Right lobe of liver (tissue), 6 donors: ENCODE data around the gene PLXND1. TPM values are rescaled to one million over a fixed set of nuclear protein-coding genes. Genes with fewer than 3 reads are reported as not detected.

ENCODE experiments used
- ATAC-seq, 4 donors: fragments of 200-7000 bp; cut with Tn5 transposase; one replicate each; pipeline ENCODE4 v1.9.1; 2020; ENCODE audit warnings: mild to moderate bottlenecking in 4 of 4, moderate library complexity in 4 of 4
- DNase-seq, 3 donors: peaks; one replicate each; pipeline ENCODE4 v3.0.0-alpha.2; 2020
- H3K27ac ChIP-seq, 3 donors: fragments of 200-600 bp; one replicate each; pipeline ENCODE4 v1.8.0; 2022
- H3K27me3 ChIP-seq, 2 donors: fragments of 200-600 bp; one replicate each; pipeline ENCODE4 v1.8.0; 2022
- H3K36me3 ChIP-seq, 4 donors: fragments of 200-600 bp; sonication (generic) in 1 of 4; one replicate each; pipeline versions ENCODE4 v1.5.1 to v1.8.0; 2017 to 2022; ENCODE audit warnings: control low read depth in 1 of 4
- H3K4me1 ChIP-seq, 4 donors: fragments of 200-600 bp; sonication (generic) in 1 of 4; one replicate each; pipeline versions ENCODE4 v1.5.1 to v1.8.0; 2017 to 2022; ENCODE audit warnings: control low read depth in 1 of 4
- H3K4me3 ChIP-seq, 3 donors: fragments of 200-600 bp; one replicate each; pipeline ENCODE4 v1.8.0; 2022
- H3K9me3 ChIP-seq, 4 donors: fragments of 200-600 bp; sonication (generic) in 1 of 4; one replicate each; pipeline versions ENCODE4 v1.5.1 to v1.8.0; 2017 to 2022; ENCODE audit warnings: control low read depth in 1 of 4
- CTCF ChIP-seq, 4 donors: fragments of 200-600 bp in 3 of 4; fragments of 450-650 bp in 1 of 4; IDR thresholded peaks; one replicate each; pipeline versions ENCODE4 v1.5.1 to v1.8.0; 2016 to 2022; ENCODE audit warnings: antibody characterized with exemption in 4 of 4, mild to moderate bottlenecking in 2 of 4
- POLR2A ChIP-seq: fragments of 450-650 bp; IDR thresholded peaks from one replicate; pipeline ENCODE4 v1.6.1; 2017; ENCODE audit warnings: antibody characterized with exemption, mild to moderate bottlenecking
- WGBS: methylation state at CpG from one replicate; pipeline ENCODE4 v1.1.6; 2018; ENCODE audit warnings: low coverage, low lambda C conversion rate; ENCODE audit not compliant: insufficient coverage; ENCODE audit errors: missing lambda C conversion rate; 5-methylcytosine and 5-hydroxymethylcytosine counted together
- intact Hi-C, 2 donors: fragments of 100-400 bp; cut with DNase I; formaldehyde crosslinking; loops; one replicate each; pipeline versions ENCODE4 v1.11.2 to v1.14.1; 2022
- total RNA-seq, 6 experiments: library from RNA; depleted of rRNA in 2 of 6; stranded (reverse); fragments of >200 nt in 2 of 6; fragmentation: NEBNext Ultra II Directional in 3 of 6; extraction: Animal tissue kit (Norgen Biotek cat#: 25700) in 3 of 6; gene quantifications; one replicate each; pipeline versions ENCODE4 v1.1.0 to v1.2.4, GENCODE V29; 2016 to 2023
- donor health status: DM: no; HTN: yes; CAD: no.
- donor health status: DM: no; HTN: no; CAD: no.
- donor health status: DM: no; HTN: no; CAD: no.
- donor health status: DM: no; HTN: yes; CAD: no.
- donor health status: DM: no; HTN: yes; CAD: no.

The PLXND1 gene
- total RNA-seq, 6 experiments from 2014 or later: 27.0 to 48.8 (median 29.6) TPM

GRCh38 chr3:129577925-129578786 lies 28.3 kb downstream of the PLXND1 start:
- H3K9me3 ChIP-seq: no peaks in the 10 kb centered on the region
- H3K4me3 ChIP-seq: no peak overlapping the region
- 60% methylated on average over 7 of the region's 21 CpGs for WGBS
- peak; percentile 9 to 51 (median 23) for ATAC-seq
- no peaks in the 10 kb centered on the region for H3K36me3 ChIP-seq
- H3K27ac ChIP-seq: peak overlapping the region in 2 of 3 donors; percentile 57 to 68
- H3K27me3 ChIP-seq: no peaks in the 10 kb centered on the region
- H3K4me1 ChIP-seq: peaks cover 0 to 13% (median under 1%) of the 10 kb centered on the region in 4 donors
- intact Hi-C loops: no loop called here
- no peak for DNase-seq
- TF ChIP-seq CTCF (IDR thresholded peaks at IDR 0.05) (no peak), POLR2A (no peak)

GRCh38 chr3:129577366-129577765 lies 29.1 kb downstream of the PLXND1 start:
- Histone ChIP-seq H3K4me3 (no peak overlapping the region), H3K9me3 (no peaks in the 10 kb centered on the region), H3K27ac (peak overlapping the region; percentile 44 to 68 (median 57)), H3K27me3 (no peaks in the 10 kb centered on the region), H3K36me3 (no peaks in the 10 kb centered on the region), H3K4me1 (peaks cover 0 to 13% (median under 1%) of the 10 kb centered on the region in 4 donors)
- intact Hi-C loops: no loop called here
- WGBS: no CpG with 5 or more reads among the region's 17 CpGs
- DNase-seq (no peak), ATAC-seq (peak; percentile 5 to 32 (median 8))
- no peak for TF ChIP-seq POLR2A
- TF ChIP-seq CTCF (IDR thresholded peaks at IDR 0.05): no peak

- DNase-seq (peak in 2 of 3 donors; percentile 60 to 64), ATAC-seq (peak; percentile 64 to 79 (median 76))
- TF ChIP-seq POLR2A (no peak), CTCF (IDR thresholded peaks at IDR 0.05) (no peak)
- Histone ChIP-seq H3K9me3 (no peaks in the 10 kb centered on the region), H3K27ac (peak overlapping the region; percentile 44 to 68 (median 57)), H3K4me3 (no peak overlapping the region), H3K27me3 (no peaks in the 10 kb centered on the region), H3K4me1 (peaks cover 0 to 13% (median under 1%) of the 10 kb centered on the region in 4 donors), H3K36me3 (no peaks in the 10 kb centered on the region)
- intact Hi-C loops: no loop called here
- WGBS: 20% methylated on average over 4 of the region's 18 CpGs
These were observed 29.7 kb downstream of the PLXND1 start for GRCh38 chr3:129576514-129577352.

GRCh38 chr3:129575997-129576384 lies 30.5 kb downstream of the PLXND1 start:
- H3K27me3 ChIP-seq: no peaks in the 10 kb centered on the region
- no peaks in the 10 kb centered on the region for H3K36me3 ChIP-seq
- H3K9me3 ChIP-seq: no peaks in the 10 kb centered on the region
- 77% methylated on average over 5 of the region's 10 CpGs for WGBS
- H3K27ac ChIP-seq: peak overlapping the region in 1 of 3 donors; percentile 57
- intact Hi-C loops: no loop called here
- H3K4me1 ChIP-seq: peaks cover 0 to 13% (median under 1%) of the 10 kb centered on the region in 4 donors
- no peak overlapping the region for H3K4me3 ChIP-seq
- no peak for DNase-seq
- TF ChIP-seq POLR2A (no peak), CTCF (IDR thresholded peaks at IDR 0.05) (no peak)
- no peak for ATAC-seq
